SW480 (cell line): Measurements from ENCODE around the gene SOCS3.

Source experiments
- DNase-seq: peaks from one replicate; pipeline ENCODE4 v3.0.0-alpha.2; 2016; ENCODE audit warnings: low spot score

Gene SOCS3, protein sequence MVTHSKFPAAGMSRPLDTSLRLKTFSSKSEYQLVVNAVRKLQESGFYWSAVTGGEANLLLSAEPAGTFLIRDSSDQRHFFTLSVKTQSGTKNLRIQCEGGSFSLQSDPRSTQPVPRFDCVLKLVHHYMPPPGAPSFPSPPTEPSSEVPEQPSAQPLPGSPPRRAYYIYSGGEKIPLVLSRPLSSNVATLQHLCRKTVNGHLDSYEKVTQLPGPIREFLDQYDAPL

DNA sequence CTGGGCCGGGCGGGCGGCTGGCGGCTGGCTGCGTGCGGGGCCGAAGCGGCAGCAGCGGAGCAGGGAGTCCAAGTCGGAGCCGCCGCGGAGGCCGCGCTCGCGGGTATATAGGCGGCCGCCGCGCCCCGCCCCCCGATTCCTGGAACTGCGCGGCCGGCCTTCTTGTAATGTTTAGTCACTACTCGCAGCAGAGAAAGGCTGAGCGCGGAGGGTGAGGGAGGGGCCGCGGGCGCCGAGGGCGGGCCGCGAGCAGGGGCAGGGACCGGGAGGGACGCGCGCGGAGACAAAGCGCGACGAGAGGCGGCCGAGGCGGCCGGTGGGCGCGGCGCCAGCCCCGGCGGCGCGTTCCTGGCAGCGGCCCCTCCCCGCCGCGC, at the start of gene SOCS3:
SOCS3 (minus strand) TSS at position 81 of the 374 bp plus-strand sequence. CDS start 982 bp downstream, outside the sequence.
- DNase-seq, result peak; percentile 91

DNA sequence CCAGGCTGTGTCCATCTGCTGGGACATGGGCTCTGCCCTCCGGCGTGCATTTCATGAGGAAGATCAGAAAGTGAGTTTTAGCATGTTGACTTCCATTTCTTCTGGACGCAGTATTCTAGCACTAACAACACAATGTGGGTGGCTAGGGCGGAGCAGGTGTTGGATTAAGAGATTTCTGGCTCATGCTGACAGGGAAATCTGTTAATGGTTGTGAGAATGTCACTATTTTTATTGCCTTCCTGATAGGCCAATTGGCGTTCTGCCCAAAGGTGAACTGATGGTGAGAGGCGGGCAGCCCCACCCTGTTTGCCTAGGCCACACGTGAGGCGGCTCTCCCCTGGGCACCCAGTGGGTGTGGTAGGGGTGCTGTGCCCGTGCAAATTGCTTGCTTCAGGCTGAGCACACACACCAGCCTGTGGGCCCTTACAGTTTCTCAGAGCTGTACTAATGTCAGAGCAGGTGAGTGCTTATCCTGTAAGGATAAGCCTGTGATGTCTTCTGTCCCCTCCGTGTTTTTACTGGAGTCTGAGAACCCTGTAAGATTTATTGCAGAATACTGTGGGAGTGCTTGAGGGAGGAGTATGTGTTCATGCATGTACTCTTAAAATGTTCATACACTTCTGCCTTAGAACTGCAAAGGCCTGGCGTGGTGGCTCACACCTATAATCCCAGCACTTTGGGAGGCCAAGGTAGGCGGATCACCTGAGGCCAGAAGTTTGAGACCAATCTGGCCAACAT, 49.5 kb upstream of the SOCS3 start:
- DNase-seq, result peak; percentile 71

DNA sequence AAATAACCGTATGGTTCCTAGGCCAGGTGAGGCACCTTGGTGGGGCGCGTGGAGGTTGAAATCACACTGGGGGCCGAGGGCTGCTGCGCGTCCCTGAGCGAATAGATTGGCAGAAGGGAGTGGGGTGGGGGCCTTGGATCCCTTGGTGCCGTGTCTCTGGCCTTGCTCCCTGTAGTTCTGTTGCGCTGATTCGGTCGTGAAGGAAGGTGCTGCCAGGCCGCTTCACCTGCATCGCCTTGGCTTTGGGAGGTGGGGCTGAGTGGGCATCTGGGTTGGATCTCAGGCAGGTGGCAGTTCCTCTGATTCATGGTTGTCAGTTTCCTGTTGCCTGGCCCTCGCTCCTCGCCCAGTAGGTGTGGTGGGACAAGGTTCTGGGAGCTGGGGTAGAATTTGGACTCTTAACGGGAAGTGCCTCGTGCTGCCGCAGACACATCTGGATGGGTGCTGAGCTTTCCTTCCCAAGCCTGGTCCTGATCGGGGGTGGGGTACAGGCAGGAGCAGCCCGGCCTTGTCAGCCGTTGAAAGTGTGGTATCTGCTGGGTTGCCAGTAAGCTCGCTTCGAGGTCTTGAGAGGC, 48.7 kb upstream of the SOCS3 start:
- DNase-seq, result no peak

DNA sequence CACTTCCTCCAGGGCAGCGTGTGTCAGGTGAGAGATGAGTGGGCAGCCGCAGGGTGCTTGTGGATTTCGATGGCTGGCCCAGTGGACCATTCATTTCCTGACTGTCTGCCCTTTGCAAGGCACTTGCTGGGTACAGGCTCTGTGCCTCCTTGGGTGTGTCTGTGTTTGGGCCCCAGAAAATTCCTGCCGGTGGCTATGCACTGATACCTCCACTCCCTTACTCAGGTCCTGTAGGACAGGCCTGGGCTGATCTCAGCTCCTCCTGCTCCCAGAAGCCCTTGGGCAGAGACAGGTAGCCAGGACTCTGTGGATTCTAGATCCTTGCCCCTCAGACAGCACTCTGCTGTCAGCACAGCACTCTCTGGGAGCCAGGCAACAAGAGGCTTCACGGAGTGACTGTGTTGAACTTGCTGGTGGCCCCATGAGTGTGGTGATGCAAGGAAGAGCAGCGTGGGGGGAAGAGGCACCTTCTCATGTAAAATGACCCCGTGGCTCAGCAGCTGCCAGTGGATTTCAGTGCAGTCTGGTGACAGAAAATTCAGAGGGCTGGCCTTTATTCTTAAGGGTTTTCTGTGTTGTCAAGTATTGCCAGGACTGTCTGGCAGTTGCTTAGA, 47.6 kb upstream of the SOCS3 start:
- no peak for DNase-seq

DNA sequence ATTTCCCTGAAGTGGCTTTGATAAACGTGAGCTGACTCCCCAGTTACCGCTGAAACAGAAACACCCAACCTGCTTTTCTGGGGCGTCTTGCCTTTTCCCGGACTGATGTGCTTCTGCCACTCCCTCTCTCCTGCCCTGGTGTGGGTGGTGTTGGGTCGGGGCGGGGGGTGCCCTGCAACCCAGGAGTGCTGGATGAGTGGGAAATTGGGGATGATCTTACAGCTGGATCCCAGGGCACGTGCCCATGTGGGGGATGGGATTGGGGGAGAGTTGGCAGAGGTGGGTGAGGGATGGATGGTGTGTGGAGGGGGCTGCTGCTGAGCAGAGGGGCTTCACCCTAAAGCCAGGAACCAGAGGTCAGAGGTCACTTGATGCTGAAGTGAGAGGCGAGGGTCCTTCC, 47.0 kb upstream of the SOCS3 start:
- no peak for DNase-seq

DNA sequence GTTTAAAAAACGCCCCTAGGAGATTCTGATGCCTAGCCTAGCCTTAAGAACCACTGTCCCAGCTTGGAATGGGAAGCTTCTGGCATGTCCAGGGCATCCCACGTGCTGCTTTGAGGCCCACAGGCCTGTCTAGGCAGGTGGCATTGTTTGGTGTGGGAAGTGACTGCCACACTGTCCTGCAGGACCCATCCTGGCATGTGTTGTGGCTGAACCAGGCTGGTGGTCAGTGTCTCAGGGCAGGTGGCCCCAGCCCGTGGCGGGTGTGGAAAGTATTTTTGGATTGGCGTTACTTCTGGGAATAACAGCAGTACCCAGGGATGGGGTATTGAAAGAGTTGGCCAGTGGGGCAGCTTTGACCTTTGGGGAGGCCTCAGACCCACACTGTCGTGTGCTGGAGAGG, 46.5 kb upstream of the SOCS3 start:
- no peak for DNase-seq

DNA sequence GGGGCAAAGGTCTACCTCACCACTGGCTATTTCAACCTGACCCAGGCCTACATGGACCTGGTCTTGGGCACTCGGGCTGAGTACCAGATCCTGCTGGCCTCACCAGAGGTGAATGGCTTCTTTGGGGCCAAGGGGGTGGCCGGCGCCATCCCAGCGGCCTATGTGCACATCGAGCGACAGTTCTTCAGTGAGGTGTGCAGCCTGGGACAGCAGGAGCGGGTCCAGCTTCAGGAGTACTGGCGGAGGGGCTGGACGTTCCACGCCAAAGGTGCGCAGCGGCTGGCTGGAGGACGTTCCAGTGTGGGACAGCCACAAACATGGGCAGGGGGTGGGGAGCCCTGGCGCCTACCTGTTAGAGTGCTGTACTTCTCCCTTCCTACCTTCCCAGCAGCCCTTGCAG, 43.9 kb upstream of the SOCS3 start:
- DNase-seq, result no peak

DNA sequence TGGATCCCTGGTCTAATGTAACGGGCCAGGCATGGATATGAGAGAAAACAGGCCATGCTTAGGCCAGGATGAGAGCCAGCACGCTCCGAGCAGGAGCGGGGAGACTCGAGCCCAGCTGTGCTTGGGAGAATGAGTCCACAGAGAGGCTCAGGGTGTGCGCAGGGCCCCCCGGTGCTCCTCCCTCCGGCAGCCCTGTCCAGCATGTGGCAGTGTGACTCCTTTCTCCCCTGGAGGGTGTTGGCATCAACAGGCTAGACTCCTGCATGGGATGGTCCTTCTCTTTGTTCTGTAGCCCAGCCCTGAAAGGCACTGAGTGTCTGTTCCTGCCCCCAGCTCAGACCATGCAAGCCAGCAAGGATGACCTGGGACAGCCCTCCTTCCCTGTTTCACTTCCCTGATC, 42.0 kb upstream of the SOCS3 start:
- DNase-seq, result no peak

DNA sequence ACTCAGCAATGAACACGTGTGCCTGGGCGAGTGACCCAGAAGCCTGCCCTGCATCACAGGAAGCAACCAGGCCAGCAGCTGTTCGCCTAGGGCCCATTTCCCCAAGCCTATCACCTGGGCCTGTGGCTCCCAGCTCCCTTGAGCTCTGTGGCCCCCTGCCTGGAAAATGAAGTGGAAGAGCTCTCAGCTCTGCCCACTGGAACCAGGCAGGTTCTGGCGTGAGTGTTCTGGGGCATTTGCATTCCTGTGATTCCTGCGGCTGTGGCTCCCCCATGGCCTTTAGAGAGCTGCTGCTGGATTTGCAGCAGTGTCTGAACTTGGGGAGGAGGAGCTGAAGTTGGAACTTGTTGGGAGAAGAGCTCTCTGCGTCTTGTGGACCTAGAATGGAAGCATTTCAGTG, 41.4 kb upstream of the SOCS3 start:
- no peak for DNase-seq

DNA sequence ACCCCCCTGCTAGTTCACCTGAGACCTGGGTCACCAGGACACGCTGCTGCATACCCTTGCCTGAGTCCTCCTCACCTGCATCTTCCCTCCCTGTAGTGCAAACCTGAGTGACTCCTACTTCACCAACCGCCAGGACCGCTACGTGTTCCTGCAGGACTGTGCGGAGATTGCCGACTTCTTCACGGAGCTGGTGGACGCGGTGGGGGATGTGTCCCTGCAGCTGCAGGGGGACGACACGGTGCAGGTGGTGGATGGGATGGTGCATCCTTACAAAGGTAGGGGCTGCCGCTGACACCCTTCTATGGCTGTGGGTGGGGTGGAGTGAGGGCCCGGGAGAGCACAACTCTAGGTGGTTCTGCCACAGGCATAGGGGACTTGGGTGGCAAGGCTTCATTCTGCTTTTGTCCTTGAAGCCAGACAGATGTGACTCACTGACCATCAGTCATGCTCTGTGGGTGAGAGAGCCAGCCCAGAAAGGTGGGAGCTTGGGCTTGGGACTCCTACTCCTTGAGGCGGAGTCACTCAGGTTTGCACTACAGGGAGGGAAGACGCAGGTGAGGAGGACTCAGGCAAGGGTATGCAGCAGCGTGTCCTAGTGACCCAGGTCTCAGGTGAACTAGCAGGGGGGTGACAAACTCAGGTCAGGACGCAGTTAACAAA, 40.8 kb upstream of the SOCS3 start:
- DNase-seq, result no peak

DNA sequence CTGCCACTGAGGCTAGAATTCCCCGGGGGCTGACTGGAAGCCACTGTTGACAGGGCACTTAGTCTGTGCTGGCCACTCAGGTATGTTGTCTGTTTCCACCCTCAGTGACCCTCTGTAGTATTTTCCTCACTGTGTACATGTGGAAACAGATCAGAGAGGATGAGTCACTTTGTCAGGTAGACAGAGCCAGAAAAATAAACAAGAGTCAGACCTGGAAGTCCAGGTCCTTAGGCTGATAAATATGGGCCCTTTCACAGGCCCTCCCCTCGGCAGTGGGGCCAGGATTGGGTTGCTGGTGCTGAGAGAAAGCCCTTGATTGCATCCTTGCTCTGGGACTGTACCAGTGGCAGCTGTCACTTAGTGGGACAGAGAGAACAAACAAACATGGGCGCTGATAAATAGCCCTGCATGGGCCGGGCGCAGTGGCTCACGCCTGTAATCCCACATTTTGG, 39.8 kb upstream of the SOCS3 start:
- DNase-seq, result no peak

DNA sequence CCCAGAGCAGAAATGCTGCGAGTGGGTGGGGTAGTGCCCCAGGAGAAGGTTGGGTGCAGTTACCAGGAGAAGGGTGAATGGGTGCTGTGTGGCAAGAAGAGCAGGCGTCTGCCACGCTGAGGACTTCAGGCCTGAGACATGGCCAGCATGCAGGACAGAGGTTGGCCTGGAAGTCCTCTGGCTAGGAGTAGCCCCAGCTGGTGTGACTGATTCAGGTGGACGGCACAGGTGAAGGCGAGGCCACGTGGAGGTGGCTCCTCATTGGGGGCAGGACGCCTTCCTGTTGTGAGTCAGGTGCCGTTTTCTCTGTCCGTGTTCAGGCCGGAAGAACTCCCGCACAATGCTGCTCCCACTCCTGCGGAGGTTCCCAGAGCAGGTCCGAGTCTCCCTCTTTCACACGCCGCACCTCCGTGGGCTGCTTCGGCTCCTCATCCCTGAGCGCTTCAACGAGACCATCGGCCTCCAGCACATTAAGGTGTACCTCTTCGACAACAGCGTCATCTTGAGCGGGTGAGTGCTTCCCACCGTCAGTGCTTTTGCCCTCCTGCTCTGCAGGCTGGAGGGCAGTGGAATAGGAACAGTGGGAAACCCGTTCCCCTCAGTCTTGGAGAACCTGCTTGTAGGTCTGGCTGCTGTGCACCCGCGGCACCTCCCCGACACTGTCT, 39.3 kb upstream of the SOCS3 start:
- no peak for DNase-seq

DNA sequence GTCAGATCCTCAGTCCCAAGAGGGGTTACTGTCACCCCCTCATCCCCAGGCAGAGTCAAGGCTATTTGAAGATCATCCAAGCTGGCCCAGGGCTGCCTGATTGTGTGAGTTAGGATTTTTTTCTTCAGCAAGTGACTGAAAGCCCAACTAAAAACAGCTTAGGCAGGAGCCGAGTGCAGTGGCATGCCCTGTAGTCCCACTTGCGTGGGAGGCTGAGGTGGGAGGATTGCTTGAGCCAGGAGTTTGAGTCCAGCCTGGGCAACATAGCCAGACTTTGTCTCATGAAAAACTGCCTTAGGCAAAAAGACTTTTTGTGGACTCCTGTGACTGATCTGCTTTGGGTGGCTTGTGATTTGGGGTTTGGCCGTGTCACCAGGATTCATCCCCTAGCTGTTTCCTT, 38.5 kb upstream of the SOCS3 start:
- DNase-seq, result no peak

DNA sequence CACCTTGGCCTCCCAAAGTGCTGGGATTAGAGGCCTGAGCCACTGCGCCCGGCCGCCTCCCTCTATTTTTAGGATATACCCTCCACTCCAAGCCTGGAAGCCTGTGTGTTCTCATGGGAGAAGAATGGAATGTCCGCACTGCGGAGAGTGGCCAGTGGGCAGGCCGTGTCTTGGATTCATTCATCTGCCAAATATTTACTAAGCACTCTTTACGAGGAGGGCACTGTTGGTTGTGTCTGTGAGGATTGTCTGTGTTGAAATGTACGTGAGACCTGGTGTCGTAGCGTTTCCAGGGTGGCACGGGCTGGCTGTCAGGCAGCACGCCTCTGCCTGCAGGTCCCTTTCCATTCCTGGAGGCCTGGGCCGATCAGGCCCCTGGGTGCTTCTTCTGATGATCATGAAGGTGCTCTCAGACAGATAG, 37.8 kb upstream of the SOCS3 start:
- no peak for DNase-seq

DNA sequence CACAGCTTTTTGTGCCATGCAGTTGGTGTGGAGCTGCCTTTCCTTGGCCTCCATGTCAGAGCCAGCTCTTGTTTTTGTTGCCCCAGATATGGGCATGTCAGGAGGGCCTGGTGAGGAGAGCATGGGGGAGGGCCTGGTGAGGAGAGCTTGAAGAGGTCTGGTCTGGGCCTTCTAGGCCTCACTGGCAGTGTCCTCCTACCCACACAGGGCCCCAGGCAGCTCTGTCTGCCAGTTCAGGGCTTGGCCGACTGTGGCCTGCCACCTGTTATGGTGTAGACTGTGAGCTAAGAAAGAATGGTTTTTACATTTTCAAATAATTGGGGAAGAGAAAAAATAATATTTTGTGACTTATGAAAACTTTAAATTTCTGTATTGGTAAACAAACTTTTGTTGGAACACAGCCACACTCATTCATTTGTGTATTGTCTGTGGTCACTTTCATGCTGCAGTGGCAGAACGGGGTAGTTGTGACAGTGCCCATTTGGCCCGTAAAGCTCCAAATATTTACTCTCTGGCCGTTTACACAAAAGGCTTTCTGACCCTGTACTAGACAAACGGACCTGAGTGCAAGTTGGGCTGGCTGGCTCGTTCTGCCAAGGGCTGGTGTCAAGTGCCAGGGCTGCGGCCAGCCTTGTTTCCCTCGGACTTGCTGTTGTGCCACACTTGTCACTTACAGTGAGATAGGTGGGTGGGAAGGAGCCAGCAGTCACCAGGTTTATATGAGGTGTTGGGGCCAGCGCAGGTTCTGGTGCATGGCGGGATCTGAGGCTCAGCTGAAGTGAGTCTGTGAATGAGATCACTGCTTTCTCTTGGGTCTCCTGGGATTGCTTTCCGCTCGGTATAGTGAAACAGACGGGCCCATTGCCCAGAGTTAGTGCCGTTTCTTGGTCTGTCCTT, 36.8 kb upstream of the SOCS3 start:
- DNase-seq, result no peak

DNA sequence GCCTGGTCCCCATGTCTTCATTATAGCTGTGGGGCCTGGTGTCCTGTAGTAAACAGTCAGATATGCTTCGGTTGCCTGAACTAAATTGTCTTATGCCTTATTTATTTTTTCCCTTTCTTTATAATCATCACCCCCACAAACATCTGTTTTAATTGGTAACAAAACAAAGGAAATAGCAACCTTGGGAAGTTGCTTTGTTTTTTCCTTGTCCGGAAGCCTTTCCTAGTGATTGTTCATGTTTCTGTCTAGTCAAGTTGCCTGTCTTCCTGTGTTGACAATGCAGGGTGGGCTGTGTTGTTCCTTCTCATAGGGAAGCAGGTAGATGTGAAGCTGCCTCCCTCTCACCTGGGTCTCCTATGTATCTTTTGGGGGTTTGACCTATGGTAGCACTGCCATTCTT, 35.3 kb upstream of the SOCS3 start:
- DNase-seq, result no peak

DNA sequence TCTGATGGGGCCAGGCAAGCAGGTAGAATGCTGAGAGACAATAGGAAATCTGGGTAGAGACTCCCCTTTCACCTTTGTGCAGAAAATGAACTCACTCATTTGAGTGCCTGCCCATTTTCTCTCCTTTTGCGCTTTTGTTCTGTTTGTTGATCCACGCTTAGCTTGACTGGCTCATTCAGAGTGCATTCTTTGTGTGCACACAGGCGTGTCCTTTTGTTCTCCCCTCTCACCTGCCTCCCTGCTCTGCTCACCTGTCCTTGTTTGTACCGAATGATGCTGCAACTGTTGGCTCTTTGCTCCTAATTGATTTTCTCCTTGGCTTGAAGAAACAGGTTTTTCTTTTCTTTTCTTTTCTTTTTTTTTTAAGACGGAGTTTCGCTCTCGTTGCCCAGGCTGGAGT, 34.3 kb upstream of the SOCS3 start:
- DNase-seq, result no peak

DNA sequence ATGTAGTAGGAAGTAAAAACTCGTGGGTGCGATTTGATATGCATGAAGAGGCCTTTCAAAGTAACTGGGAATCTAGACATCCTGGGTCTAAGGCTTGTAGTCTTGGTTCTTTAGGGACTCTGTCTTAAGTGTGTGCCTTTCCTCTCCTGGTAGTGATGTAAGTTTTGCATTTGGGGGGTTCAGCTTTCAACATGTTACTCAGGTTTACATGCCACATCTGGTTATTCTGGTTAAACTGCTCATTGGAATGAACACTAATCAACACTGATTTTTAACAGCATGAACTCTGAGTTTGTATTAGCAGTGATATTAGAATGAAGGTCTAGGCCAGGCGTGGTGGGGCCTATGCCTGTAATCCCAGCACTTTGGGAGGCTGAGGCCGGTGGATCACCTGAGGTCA, 33.7 kb upstream of the SOCS3 start:
- DNase-seq, result no peak

DNA sequence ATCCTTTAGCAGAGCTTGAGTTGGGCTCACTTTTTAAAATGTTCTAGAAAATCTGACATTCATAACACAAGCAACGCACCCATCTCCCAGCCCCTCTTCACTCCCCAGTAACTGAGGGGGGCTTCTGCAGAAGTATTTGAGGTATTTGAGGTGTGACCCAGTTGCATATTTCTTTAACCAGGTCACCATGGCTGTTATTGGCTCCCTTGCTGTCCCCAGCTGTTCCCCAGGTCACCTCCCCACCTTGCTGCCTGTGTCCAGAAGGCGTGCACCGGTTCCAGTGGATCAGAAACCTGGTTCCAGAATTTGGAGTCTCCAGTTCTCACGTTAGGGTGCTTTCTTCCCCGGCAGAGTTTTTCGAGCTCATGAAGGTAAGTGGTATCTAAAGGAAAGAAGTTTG, 32.4 kb upstream of the SOCS3 start:
- no peak for DNase-seq

DNA sequence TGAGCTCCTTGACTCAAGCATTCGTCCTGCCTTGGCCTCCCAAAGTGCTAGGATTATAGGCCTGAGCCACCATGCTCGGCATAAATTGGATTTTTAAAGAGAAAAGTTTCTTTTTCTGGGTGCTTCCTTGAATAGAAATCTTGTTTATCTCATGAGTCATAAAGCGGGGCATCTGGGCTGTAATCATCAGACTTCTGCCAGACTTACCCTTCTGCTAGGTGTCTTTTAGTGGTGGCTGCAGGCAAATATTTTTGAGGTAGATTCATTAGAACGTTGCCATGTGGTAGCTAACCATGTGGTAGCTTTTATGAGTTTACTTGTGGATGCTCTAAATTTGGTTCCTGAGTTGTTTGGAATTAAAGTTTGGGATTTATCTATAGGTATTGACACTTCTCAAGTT, 32.0 kb upstream of the SOCS3 start:
- peak; percentile 29 for DNase-seq

DNA sequence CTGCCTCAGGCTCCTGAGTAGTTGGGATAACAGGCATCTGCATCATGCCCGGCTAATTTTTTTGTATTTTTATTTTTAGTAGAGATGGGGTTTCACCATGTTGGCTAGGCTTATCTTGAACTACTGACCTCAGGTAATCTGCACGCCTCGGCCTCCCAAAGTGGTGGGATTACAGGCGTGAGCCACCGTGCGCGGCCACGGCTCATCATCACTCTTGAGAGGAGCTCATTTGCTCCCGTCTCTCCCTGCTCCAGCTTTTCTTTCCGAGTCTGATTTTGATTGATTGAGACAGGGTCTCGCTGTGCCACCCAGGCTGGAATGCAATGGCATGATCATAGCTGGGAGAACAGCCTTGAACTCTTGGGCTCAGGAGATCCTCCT, 31.2 kb upstream of the SOCS3 start:
- DNase-seq, result no peak
